ENCODE data around the gene STON1.

The STON1 gene

DNA sequence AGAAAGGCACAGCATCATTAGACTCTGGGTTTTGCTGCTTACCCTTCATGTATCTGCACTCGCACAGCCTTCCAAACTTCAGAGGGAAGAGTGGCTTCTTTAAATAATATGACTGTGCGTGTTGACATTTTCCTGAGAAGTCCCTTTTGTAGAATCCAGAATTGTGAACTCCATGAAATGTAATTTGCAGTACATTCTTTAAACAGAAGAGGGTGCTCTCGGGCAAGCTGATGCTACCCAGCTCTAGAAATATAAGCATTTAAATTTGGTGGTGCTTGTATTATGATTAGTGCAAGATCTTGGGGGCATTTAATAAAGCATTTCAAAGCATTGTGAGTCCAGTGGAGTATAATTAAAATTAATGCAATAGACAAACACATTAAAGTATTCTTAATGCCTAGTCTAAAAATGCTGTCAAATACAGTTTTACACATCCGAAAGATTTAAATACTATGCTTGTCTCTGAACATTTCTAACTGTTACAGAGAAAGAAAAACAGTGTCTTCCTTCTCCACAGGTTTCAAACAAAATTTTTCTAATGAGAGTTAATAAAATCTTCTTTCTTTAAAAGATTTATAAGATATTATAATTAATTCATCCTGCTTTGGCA lies 70.4 kb downstream of the STON1 start:
- H3K9ac ChIP-seq, result no peak overlapping the region
- H3K79me2 ChIP-seq (ENCODE audit: insufficient read depth, low read depth), result no peaks in the 10 kb centered on the region
- no peak overlapping the region for H3K4me3 ChIP-seq (IDR thresholded peaks at IDR 0.05; ENCODE audit: insufficient read depth, low read depth, low read length)
- no peaks in the 10 kb centered on the region for H3K4me1 ChIP-seq (ENCODE audit: low read depth, poor library complexity, severe bottlenecking)
- TF ChIP-seq, protein P1, sequence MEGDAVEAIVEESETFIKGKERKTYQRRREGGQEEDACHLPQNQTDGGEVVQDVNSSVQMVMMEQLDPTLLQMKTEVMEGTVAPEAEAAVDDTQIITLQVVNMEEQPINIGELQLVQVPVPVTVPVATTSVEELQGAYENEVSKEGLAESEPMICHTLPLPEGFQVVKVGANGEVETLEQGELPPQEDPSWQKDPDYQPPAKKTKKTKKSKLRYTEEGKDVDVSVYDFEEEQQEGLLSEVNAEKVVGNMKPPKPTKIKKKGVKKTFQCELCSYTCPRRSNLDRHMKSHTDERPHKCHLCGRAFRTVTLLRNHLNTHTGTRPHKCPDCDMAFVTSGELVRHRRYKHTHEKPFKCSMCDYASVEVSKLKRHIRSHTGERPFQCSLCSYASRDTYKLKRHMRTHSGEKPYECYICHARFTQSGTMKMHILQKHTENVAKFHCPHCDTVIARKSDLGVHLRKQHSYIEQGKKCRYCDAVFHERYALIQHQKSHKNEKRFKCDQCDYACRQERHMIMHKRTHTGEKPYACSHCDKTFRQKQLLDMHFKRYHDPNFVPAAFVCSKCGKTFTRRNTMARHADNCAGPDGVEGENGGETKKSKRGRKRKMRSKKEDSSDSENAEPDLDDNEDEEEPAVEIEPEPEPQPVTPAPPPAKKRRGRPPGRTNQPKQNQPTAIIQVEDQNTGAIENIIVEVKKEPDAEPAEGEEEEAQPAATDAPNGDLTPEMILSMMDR (conservative IDR thresholded peaks at IDR 0.05; ENCODE audit: low read depth, low read length), result peak; percentile 90
- no peaks in the 10 kb centered on the region for H3K27me3 ChIP-seq (ENCODE audit: insufficient read depth, low read depth)
- no peaks in the 10 kb centered on the region for H3K36me3 ChIP-seq (ENCODE audit: insufficient read depth)
- no peak overlapping the region for H3K4me2 ChIP-seq
- no peaks in the 10 kb centered on the region for H4K20me1 ChIP-seq (ENCODE audit: insufficient read depth)
- H3K27ac ChIP-seq, result no peak overlapping the region
- H2AFZ ChIP-seq (ENCODE audit: low read depth), result no peak overlapping the region

DNA sequence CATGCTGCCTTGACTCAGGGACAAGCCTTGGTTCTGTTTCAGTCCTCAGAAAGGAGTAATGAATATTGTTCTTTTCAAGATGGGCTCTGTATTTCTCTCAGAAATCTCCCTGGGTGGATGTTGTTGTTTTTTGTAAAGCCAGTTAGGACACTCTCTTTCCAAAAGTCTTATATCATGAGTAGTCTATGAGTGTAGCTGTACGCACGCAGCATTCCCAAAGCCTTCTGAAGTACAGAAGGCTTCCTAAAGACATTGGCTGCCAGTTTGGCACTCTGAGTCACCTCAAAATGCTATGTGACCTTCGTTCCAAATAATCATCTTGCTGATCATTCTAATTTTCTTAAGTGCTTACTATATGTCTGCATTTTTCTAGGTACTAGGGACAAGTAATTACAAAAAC lies 71.0 kb downstream of the STON1 start:
- H4K20me1 ChIP-seq (ENCODE audit: insufficient read depth), result no peaks in the 10 kb centered on the region
- TF ChIP-seq, protein P1 (conservative IDR thresholded peaks at IDR 0.05; ENCODE audit: low read depth, low read length), result no peak
- H3K27me3 ChIP-seq (ENCODE audit: insufficient read depth, low read depth), result no peaks in the 10 kb centered on the region
- no peak overlapping the region for H3K4me3 ChIP-seq (IDR thresholded peaks at IDR 0.05; ENCODE audit: insufficient read depth, low read depth, low read length)
- H3K79me2 ChIP-seq (ENCODE audit: insufficient read depth, low read depth), result no peaks in the 10 kb centered on the region
- H3K36me3 ChIP-seq (ENCODE audit: insufficient read depth), result no peaks in the 10 kb centered on the region
- no peak overlapping the region for H3K27ac ChIP-seq
- no peaks in the 10 kb centered on the region for H3K4me1 ChIP-seq (ENCODE audit: low read depth, poor library complexity, severe bottlenecking)
- no peak overlapping the region for H2AFZ ChIP-seq (ENCODE audit: low read depth)
- no peak overlapping the region for H3K9ac ChIP-seq
- no peak overlapping the region for H3K4me2 ChIP-seq

DNA sequence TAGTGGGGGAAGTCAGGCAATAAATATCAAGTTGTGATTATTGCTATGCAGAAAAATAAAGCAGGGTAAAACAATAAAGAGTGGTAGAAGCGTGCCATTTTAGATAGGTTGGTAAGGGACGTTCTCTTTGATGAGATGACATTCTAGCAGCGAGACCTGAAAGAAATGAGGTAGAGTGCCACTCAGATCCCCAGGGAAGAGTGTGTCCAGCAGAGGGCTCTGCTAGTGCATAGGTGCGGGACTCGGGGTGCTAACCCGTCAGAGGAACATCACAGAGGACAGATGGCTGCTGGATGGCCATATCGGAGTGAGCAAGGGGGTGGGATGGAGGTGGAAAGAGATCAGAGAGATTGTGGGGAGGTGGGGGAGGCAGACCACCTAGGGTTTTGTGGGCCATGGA lies 71.4 kb downstream of the STON1 start:
- H3K36me3 ChIP-seq (ENCODE audit: insufficient read depth), result no peaks in the 10 kb centered on the region
- H3K79me2 ChIP-seq (ENCODE audit: insufficient read depth, low read depth), result no peaks in the 10 kb centered on the region
- H3K27me3 ChIP-seq (ENCODE audit: insufficient read depth, low read depth), result no peaks in the 10 kb centered on the region
- H2AFZ ChIP-seq (ENCODE audit: low read depth), result no peak overlapping the region
- H3K9ac ChIP-seq, result no peak overlapping the region
- no peak overlapping the region for H3K27ac ChIP-seq
- TF ChIP-seq, protein P1 (conservative IDR thresholded peaks at IDR 0.05; ENCODE audit: low read depth, low read length), result no peak; the same call in 1 of the 2 replicates
- no peaks in the 10 kb centered on the region for H4K20me1 ChIP-seq (ENCODE audit: insufficient read depth)
- no peaks in the 10 kb centered on the region for H3K4me1 ChIP-seq (ENCODE audit: low read depth, poor library complexity, severe bottlenecking)
- no peak overlapping the region for H3K4me3 ChIP-seq (IDR thresholded peaks at IDR 0.05; ENCODE audit: insufficient read depth, low read depth, low read length)
- no peak overlapping the region for H3K4me2 ChIP-seq

DNA sequence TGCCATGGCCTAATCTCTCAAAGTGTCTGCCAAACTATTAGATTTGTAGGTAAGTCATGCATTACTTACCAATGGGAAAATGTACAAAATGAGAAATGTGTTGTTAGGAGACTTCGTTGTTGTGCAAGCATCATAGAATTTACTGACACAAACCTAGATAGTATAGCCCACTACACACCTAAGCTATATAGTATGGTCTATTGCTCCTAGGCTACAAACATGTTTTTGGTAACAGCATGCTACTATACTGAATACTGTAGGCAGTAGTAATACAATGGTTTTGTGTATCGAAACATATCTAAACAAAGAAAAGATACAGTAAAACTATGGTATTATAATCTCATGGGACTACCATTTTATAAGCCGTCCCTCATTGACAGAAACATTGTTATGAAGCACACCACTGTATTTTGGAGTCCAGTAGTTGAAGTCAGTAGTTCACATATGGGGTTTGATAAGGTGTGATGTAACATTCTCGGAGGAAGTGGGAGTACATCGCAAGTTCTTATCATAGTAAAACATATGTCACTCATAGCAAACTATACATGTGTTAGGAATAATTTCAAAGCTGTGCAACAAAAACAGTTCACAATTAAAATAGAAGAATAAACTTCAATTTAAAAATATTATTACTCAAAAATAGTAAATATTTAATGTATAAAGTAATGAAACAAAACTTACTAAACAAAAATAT lies 75.7 kb downstream of the STON1 start:
- H3K79me2 ChIP-seq (ENCODE audit: insufficient read depth, low read depth), result no peaks in the 10 kb centered on the region
- H3K4me1 ChIP-seq (ENCODE audit: low read depth, poor library complexity, severe bottlenecking), result no peaks in the 10 kb centered on the region
- H4K20me1 ChIP-seq (ENCODE audit: insufficient read depth), result no peaks in the 10 kb centered on the region
- no peak overlapping the region for H3K9ac ChIP-seq
- no peak overlapping the region for H2AFZ ChIP-seq (ENCODE audit: low read depth)
- no peak overlapping the region for H3K4me3 ChIP-seq (IDR thresholded peaks at IDR 0.05; ENCODE audit: insufficient read depth, low read depth, low read length)
- H3K4me2 ChIP-seq, result no peak overlapping the region
- TF ChIP-seq, protein P1 (conservative IDR thresholded peaks at IDR 0.05; ENCODE audit: low read depth, low read length), result no peak
- H3K36me3 ChIP-seq (ENCODE audit: insufficient read depth), result no peaks in the 10 kb centered on the region
- H3K27ac ChIP-seq, result no peak overlapping the region
- H3K27me3 ChIP-seq (ENCODE audit: insufficient read depth, low read depth), result no peaks in the 10 kb centered on the region
